KMS-11 (cell line): ENCODE measurements around the gene CAMTA1.

Source experiments
- H2AFZ ChIP-seq: fragments of 200-600 bp; sonication (generic); 2 replicates; pipeline ENCODE4 v1.6.1; 2016; ENCODE audit warnings: antibody characterized with exemption, mixed run types, low read depth
- H3K27ac ChIP-seq: fragments of 200-600 bp; sonication (generic); 2 replicates; pipeline ENCODE4 v1.6.1; 2016; ENCODE audit warnings: mild to moderate bottlenecking, mixed run types
- H3K27me3 ChIP-seq: fragments of 200-600 bp; sonication (generic); 2 replicates; pipeline ENCODE4 v1.6.1; 2017; ENCODE audit warnings: mild to moderate bottlenecking, low read depth, mixed run types, moderate library complexity; ENCODE audit not compliant: insufficient read depth
- H3K36me3 ChIP-seq: fragments of 200-600 bp; sonication (generic); 2 replicates; pipeline ENCODE4 v1.6.1; 2017; ENCODE audit warnings: mild to moderate bottlenecking, mixed run types; ENCODE audit not compliant: insufficient read depth
- H3K4me1 ChIP-seq: fragments of 200-600 bp; sonication (generic); 2 replicates; pipeline ENCODE4 v1.6.1; 2016; ENCODE audit warnings: mild to moderate bottlenecking, low read depth, mixed run types; ENCODE audit not compliant: poor library complexity, severe bottlenecking
- H3K4me2 ChIP-seq: fragments of 200-600 bp; sonication (generic); 2 replicates; pipeline ENCODE4 v1.7.0; 2016; ENCODE audit warnings: mild to moderate bottlenecking, mixed run types
- H3K4me3 ChIP-seq: fragments of 200-600 bp; sonication (generic); IDR thresholded peaks from 2 replicates; pipeline ENCODE4 v1.6.1; 2017; ENCODE audit warnings: low read depth, low read length, mixed read lengths; ENCODE audit not compliant: insufficient read depth
- H3K79me2 ChIP-seq: fragments of 200-600 bp; sonication (generic); 2 replicates; pipeline ENCODE4 v1.6.1; 2016; ENCODE audit warnings: low read depth, mixed run types; ENCODE audit not compliant: insufficient read depth
- H3K9ac ChIP-seq: fragments of 200-600 bp; sonication (generic); 2 replicates; pipeline ENCODE4 v1.6.1; 2016; ENCODE audit warnings: mild to moderate bottlenecking, mixed run types
- H4K20me1 ChIP-seq: fragments of 200-600 bp; sonication (generic); 2 replicates; pipeline ENCODE4 v1.6.1; 2016; ENCODE audit warnings: mild to moderate bottlenecking, mixed run types; ENCODE audit not compliant: insufficient read depth
- TF ChIP-seq, protein P1 (sequence below): fragments of 200-600 bp; sonication (generic); conservative IDR thresholded peaks from 2 replicates; pipeline ENCODE4 v1.6.1; 2017; ENCODE audit warnings: low read depth, mild to moderate bottlenecking, antibody characterized with exemption, low read length, moderate library complexity, mixed read lengths

The CAMTA1 gene

DNA sequence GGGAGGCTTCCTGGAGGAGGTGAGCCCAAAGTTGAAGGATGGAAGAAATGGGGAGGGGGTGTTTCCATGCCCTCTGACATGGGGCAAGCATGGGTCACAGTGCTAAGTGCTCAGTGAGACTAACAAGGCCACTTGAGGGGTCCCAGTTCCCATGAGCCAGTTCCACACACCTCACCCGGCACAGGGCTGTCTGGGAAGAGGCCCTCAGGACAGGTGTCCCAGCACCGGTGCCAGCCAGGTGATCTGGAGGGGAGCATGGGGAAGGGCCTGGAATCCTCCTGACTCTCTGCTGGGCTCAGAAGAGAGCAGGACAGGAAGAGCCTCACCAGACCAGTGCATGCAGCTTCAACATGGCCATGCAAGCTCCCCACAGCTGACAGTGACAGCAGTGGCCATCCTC lies 691.1 kb downstream of the CAMTA1 start:
- H4K20me1 ChIP-seq, result no peaks in the 10 kb centered on the region
- TF ChIP-seq, protein P1, sequence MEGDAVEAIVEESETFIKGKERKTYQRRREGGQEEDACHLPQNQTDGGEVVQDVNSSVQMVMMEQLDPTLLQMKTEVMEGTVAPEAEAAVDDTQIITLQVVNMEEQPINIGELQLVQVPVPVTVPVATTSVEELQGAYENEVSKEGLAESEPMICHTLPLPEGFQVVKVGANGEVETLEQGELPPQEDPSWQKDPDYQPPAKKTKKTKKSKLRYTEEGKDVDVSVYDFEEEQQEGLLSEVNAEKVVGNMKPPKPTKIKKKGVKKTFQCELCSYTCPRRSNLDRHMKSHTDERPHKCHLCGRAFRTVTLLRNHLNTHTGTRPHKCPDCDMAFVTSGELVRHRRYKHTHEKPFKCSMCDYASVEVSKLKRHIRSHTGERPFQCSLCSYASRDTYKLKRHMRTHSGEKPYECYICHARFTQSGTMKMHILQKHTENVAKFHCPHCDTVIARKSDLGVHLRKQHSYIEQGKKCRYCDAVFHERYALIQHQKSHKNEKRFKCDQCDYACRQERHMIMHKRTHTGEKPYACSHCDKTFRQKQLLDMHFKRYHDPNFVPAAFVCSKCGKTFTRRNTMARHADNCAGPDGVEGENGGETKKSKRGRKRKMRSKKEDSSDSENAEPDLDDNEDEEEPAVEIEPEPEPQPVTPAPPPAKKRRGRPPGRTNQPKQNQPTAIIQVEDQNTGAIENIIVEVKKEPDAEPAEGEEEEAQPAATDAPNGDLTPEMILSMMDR, result no peak
- no peak overlapping the region for H3K4me3 ChIP-seq
- H3K79me2 ChIP-seq, result no peaks in the 10 kb centered on the region
- H3K36me3 ChIP-seq, result no peaks in the 10 kb centered on the region
- no peak overlapping the region for H3K4me2 ChIP-seq
- H3K9ac ChIP-seq, result no peak overlapping the region
- no peak overlapping the region for H2AFZ ChIP-seq
- H3K27ac ChIP-seq, result no peak overlapping the region
- no peaks in the 10 kb centered on the region for H3K4me1 ChIP-seq
- peaks cover 46% of the 10 kb centered on the region for H3K27me3 ChIP-seq

DNA sequence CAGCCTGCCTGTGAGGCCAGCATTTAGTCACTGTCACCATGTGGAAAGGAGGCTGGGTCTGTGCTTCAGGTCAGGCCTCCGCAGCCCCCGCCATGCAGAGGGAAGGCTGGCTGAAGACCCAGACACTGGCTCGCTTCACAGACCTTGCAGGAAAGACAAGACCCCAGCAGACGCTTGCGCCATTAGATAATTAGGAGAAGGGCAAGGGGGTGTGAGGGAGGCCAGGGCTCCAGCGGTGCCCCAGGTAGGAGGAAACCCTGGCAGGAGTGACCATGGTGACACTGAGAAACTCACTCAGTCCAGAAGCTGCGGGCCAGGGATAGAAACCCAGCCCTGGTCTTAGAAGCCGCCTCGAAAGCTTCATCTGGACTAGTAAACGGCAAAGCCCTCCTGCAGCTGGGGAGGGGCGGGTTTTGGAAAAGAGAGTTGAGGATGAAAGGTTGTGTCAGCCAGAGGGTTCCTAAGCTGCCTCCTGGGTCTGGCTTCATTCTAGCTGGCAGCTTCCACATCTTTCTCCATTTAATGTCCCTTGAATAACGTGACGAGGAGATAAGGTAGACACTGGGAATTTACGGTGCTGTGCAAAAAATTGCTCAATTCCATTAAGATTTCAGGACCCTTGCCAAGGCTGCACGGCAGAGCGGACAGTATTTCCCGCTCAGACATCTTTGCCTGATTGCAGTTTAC lies 691.8 kb downstream of the CAMTA1 start:
- no peaks in the 10 kb centered on the region for H3K4me1 ChIP-seq
- H4K20me1 ChIP-seq, result no peaks in the 10 kb centered on the region
- H3K4me3 ChIP-seq, result no peak overlapping the region
- no peaks in the 10 kb centered on the region for H3K36me3 ChIP-seq
- H3K4me2 ChIP-seq, result no peak overlapping the region
- no peak overlapping the region for H3K27ac ChIP-seq
- TF ChIP-seq, protein P1, result no peak
- H3K79me2 ChIP-seq, result no peaks in the 10 kb centered on the region
- no peak overlapping the region for H3K9ac ChIP-seq
- peaks cover 42% of the 10 kb centered on the region for H3K27me3 ChIP-seq
- H2AFZ ChIP-seq, result no peak overlapping the region

DNA sequence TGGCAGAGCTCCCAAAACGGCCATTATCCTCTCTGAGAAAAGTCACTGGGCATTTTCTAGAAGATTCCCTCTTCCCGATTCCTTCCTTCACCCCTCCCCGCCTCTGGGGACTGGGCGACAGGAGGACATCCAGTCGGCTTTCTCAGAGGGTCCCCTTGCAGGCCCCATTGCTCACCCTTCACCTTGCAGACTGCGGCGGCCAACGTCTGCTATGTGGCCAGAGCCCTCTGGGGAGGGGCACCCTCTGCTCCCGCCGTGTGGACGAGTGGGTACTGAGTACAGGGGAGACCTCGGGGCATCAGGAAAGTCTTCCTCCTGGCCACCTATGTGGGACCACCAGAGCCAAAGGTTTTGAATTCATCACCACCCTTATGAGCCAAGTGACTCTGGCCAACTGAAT lies 692.3 kb downstream of the CAMTA1 start:
- no peak overlapping the region for H3K4me2 ChIP-seq
- TF ChIP-seq, protein P1, result no peak
- peaks cover 39% of the 10 kb centered on the region for H3K27me3 ChIP-seq
- H3K9ac ChIP-seq, result no peak overlapping the region
- no peaks in the 10 kb centered on the region for H4K20me1 ChIP-seq
- H3K36me3 ChIP-seq, result no peaks in the 10 kb centered on the region
- H3K4me1 ChIP-seq, result no peaks in the 10 kb centered on the region
- H3K4me3 ChIP-seq, result no peak overlapping the region
- H2AFZ ChIP-seq, result no peak overlapping the region
- no peaks in the 10 kb centered on the region for H3K79me2 ChIP-seq
- no peak overlapping the region for H3K27ac ChIP-seq

DNA sequence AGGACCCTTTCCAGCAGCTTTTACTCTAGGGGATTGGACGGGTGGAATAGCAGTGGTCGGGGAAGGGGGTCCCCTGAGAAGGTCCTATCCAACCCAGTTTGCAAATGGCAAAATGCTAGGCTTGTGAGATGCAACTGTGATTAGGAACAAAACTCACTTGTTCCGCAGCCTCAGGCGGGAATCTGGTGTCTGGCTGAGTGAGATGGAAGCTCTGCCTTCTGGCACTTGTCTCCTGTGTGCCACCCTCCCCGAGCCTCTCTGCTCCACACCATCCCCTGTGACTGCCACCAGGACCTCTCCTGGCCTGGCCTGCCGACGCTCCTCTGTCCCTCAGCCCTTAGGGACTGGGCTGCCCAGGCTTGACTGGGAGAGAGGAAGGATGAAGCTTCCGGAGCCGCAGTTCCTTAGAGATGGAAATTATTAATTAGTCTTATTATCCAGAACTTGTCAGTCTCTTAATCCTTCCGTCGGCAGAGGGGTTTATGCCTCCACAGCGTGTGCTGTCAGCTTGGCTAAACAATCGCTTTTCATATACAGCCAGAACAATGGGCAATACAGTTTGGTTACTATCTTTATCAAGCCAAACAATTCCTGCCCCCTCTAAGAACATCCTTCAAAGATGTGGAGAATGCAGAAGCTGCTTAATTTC lies 693.0 kb downstream of the CAMTA1 start:
- Histone ChIP-seq H3K36me3 (no peaks in the 10 kb centered on the region), H3K4me1 (no peaks in the 10 kb centered on the region), H3K4me2 (no peak overlapping the region), H3K9ac (no peak overlapping the region), H3K27me3 (peaks cover 46% of the 10 kb centered on the region), H4K20me1 (no peaks in the 10 kb centered on the region), H3K4me3 (no peak overlapping the region), H3K79me2 (no peaks in the 10 kb centered on the region), H3K27ac (no peak overlapping the region), H2AFZ (no peak overlapping the region)
- TF ChIP-seq, protein P1, result no peak
